HG02970 (cell line): ENCODE data around the gene HAND1.

ENCODE experiments used
- ATAC-seq: cut with Tn5 transposase; IDR thresholded peaks from one replicate; pipeline ENCODE4 v1.9.1; 2021; ENCODE audit warnings: mild to moderate bottlenecking, moderate library complexity, moderate number of reproducible peaks; ENCODE audit not compliant: unreplicated experiment, low FRiP score

The HAND1 gene

DNA sequence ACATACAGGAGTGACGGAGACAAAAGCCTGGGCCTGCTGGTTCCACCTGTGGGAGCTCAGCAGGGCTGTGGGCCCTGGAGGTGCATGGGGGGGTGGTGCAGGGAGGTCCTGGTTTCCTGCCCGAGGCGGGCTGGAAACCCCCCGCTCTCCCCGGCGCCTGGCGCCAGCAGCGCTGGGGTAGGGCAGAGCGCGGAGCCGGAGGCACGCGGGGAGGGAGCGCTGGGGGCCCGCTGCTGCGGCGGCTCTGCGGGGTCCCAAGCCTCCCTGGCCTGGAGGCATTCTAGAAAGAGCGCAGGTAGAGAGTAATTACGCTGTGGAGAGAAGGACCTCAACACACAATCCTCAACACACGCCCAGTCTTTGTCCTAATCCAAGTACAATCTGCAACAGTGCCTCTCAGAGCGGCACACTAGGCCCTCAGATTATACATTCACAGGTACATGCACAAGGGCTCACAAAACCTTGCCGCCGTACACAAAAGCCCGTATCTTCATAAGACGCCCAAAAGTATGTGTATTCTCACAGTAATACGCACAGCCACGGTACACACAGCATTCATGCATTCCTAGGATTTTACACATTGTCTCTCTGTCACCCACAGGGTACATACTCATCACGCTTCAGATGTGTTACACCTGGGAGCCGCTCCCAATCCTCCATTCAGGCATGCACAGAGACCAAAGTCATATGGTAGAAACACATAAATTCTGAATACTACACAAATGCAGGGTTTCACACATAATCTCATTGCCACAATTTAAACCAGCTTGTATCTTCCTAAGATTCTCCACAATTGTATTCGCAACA is 2.1 kb upstream of the HAND1 start:
- no peak for ATAC-seq

DNA sequence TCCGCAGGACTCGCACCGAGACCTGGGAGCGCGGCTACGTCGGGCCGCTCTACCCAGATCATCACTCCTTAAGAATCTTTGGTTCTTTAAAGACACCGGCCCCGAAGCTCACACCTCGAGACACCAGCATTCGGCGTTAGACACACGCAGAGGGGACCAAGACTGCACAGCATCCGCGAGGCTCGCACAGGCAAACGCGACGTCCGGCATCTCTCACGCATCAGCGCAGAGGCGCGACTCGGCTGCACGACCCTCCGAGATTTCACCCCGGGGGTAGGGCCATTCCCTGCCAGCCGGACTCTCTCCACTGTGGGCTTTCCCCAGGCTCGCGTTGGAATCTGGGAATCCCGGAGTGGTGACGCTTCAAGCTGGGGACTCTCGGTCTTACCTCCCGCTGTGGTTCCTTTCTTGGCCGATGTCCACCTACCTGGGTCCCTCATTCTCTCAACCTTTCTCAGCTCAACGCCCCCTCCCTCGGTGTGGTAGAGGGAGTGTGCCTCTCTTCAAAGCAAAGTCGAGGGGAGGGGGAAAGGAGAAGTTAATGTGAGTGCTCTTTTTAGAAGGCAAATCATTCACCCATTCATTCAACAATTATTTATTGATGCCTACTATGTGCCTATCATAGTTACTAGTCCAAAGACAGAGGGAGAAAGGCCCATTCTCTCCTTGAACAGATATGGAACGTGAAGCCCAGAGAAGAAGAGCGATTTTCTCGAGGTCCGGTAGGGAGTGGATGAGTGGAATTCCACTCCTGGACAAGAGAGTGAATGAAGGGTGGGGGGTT is 1.3 kb upstream of the HAND1 start:
- ATAC-seq, result no peak

DNA sequence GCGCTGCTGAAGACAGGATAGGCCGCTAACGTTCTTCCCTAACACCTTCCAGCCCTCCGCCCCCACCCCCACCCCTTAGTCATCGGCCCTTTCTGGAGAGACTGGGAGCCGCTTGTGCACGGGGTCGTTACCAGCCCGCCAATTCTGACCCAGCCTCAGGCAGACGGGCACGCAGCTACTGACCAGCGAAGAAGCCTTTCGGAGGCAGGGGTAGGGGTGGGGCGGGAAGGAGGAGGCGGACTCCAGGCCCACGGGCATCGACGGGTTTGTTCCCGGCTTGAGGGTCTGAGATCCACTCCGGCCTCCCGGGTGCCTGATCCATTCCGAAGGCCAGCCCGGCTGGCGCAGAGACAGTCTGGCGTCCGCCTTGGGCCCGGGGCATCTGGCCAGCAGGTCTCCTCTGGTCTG is 729 bp upstream of the HAND1 start:
- ATAC-seq, result no peak

DNA sequence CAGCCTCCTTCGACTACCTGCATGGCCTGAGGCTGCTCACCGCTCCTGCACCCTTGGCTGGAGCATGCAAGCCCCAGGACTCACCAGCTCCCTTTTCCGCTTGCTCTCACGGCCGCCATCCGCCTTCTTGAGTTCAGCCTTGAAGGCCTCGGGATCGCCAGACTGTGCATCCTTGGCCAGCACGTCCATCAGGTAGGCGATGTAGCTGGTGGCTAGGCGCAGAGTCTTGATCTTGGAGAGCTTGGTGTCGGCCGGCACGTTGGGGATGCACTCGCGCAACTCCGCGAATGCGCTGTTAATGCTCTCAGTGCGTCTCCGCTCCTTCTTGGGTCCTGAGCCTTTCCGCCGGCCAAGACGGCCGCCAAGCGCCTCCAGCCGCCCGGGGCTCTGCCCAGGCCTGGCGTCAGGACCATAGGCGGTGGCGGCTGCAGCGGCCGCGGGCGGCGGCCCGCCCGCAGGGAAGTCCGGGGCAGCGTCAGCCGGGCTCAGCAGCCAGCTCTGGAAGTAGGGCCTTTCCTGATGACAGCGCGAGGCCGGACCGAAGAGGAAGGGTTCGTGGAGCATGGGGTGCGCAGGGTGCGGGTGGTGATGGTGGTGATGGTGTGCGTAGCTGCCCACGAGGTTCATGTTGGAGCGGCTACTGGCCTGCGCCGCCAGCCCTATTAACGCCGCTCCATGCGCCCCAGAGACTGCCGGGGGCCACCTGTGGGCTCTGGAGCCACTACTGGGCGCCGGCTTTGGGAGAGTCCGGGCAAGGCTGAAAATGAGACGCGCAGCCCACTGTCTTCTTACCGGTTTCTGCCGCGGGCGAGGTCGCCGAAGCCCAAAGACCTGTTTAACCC is 424 bp downstream of the HAND1 start:
- ATAC-seq, result no peak

DNA sequence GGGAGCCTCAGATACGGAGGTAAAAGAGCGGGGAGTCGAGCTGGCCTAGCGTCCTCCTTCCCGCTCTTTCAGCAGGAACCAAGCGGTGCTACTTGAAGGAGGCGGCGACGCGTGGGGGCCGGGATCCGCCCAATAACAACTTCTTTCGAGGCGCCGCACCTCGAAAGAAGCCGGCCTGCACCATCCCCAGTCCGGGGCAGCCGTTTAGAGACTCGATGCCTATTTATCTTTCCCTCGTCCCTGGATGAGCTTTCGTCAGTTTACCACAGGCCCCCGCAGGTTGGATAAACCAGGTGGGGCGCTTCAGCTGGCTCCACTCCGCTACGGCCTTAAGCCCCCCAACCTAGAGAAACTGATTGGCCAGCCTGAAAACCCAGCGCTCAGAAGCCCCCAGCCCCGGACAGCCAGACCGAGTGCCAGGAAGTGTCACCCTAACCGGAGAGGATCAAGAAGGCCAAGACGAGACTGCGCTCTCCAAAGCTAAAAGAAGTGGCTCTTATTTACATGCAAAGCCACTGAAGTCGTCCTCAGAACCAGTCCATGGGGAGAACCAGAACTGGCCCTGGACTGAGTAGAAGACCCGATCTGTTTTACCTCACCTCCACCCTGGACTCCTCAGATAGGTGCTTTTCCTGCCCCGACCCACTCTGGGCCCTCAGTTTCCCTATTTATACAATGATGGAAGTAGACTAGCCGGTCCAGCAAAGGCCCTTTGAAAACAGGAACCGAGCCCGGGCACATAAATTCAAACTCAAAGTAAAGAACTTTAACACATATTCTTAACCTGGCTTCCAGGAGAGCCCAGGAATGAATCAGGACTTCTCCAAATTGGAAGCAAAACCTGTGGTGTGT is 1.4 kb downstream of the HAND1 start:
- ATAC-seq, result no peak

DNA sequence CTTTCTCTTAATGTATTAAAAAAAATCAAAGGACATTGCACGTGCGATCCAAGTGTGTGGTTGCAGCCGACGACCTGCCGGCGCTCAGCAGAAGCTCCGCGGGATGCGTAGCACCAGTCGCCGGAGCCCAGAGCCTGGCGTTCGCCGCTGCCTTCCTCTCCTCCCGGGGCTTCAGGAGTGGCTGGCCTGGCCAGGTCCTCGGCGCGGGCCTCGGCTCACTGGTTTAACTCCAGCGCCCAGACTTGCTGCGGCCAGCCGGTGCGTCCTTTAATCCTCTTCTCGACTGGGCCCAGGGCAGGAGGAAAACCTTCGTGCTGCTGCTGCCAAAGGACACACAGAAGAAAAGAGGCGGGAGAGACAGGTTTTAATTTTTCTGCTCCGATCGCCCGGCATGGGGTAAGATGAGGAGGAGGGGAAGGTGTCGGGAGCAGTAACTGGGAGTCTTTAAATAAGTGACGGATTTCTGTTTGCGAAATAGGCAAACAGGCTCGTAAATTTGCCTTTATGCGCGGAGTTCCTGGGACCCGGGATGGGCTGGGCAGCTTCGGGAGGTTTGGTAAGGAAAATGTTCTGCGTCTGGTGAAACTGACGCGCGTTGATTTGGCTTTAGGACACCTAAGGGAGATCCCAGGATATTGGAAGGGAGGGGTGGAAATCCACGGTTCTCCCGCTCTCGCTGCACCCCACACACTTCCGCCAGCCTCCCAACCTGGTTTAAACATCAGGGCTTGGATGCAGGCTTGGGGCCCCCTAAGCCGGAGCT is 2.3 kb downstream of the HAND1 start:
- ATAC-seq, result no peak

DNA sequence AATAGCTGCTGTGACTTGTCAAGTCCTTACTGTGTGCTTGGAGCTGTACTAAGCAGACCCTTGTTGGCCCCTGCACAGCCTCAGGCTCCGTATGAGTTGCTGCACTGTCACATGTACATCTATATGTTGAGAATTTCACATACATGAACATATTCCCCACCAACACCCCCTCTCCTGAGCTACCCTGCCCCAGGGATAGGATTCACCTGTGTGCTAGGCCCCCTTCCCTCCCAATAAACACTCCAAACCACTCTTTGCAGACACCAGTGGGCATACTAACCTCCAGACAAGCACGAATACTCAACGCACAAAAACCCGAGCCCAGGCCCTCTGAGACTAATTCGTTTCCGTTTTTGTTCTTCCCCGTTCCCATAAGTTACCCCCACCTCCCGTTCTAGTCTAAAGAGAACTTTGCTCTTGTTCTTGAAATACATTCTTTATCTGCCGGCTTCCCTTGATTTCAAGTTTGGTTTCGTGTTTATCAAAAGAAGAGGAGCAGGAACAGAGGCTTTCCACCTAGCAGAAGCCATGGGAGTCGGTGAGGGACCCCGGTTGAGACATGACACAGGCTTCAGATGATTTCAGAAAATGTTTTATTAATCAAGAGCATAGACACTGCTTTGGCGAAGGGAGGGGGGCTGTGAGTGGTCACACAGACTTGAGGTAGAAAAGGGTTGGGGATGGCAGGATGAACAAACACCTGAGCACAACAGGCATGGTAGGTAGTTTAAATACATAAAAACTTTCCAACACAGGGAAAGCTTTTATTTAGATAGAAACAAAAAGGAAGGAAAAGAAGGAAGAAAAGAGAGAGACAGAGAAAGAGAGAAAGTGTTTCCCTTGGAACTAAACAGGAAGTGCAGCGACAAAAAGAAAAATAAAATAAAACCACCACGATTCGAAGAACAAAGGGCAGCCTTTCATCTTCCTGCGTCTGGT is 3.4 kb downstream of the HAND1 start:
- ATAC-seq, result no peak

DNA sequence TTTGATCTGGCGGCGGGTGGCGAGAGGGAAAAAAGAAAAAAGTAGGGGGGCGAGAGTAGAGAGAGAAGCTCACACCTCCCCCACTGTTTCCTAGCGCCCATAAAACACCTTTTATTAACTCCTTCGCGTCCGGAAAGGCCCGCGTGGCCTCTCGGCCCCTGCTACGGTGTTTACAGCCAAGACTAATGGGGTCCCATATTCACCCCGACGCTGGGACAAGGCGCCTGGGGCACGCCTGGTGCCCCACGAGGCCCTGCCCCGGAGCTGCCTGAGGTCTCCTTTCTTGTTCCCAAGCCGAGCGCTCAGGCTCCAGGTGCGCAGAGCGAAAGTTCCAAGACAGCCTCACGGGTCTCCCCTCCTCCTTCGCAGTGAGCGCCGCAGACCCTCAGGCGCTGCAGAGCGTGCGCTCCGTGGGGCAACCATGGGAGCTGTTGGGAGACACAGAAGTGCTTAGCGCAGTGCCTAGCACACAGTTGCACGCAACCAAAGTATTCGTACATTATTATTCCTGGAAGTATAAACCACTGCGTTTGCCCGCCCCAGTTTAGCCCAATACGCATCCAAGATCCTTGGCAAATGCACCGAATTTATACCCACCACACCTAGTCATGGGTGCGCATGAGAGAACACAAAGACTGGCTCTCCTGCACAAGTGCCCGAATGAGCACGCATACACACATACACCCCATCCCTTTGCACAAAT is 4.3 kb downstream of the HAND1 start:
- no peak for ATAC-seq

DNA sequence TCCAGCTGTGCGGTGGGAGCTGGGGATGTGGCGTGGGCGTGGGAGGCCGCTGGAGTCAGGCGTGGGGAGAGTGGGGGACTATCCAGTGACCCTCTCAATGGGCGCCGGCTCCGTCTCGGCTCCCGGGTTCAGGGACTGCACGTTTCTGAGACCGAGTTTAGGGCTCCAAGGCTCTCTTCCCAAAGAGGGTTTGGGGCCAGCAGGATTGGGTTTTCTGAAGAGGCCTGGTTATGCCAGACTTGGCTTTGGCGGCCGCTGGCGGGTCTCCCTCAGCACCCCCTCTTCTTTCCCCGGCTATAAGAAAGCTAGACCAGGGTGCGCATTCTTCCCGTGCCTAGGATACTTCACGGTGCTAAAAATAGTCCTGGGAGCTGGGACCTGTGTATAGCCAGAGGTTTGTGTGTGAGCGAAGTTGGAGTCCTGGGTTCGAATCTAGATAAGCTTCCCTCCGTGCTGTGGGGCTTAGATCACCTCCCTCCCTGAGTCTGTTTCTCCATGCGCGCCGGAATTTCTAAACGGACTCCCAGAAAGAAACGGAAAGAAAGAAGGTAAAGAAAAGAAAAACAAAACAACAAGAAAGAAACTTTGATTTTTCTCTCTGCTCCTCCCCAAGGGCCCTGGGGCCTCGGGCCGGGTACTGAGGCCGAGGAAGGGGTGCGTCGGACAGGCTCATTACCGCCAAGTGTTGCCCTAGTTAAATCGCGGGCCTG is 5.0 kb downstream of the HAND1 start:
- no peak for ATAC-seq

DNA sequence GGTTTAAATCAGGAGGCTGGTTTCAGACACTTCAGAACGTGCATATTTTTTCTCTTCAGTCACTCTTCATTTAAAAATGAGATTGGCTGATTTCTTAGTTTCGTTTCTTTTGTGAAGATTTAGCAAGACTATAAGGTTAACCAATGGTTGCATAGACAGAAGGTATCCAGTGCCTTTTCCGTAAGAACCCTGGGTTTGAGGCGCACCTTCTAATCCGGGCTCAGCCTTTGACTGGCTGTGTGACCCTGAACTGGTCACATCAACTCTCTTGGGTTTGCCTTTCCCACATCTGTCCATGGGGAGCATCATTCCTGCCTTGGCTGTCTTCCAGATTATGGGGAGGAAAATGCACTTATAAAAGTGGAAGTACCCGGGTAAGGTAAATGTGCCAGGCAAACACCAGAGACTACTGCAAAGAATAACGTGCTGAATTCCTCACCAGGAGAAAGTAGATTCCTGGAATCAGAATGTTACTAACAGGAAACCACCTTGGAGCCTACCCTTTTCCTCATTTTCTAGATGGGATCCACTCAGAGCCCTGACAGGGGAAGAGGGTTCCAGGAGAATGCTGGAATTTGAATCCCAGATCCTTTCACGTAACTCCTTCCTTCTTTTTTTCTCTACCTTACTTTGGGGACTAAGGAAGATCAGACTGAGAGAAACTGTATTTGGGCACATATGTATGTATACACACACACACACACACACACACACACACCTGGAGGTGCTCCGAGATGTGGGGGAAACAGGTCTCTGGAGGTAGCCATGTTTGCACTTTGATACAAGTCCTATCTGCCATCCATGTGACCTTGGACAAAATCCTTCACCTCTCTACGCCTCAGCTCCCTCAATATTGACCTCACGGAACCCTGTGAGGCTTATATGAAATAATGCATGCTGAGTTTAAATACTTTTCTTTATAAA is 6.8 kb downstream of the HAND1 start:
- no peak for ATAC-seq

DNA sequence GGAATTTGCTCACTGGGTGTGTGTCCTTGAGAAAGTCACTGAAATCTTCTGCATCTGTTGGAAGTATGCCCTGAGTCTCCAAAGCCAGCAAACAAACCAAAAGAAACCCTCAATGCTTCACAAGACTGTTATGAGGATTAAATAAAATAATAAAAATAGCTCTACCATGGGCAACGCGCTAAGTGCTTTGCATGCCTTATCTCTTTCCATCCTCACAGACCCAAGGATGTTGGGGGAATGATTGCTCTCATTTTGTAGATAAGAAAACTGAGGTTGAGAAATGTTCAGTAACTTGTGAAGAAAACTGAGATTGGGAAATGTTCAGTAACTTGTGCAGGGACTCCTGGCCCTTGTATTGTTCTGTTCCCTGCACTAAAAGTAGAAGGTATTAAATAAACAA is 7.9 kb downstream of the HAND1 start:
- no peak for ATAC-seq

DNA sequence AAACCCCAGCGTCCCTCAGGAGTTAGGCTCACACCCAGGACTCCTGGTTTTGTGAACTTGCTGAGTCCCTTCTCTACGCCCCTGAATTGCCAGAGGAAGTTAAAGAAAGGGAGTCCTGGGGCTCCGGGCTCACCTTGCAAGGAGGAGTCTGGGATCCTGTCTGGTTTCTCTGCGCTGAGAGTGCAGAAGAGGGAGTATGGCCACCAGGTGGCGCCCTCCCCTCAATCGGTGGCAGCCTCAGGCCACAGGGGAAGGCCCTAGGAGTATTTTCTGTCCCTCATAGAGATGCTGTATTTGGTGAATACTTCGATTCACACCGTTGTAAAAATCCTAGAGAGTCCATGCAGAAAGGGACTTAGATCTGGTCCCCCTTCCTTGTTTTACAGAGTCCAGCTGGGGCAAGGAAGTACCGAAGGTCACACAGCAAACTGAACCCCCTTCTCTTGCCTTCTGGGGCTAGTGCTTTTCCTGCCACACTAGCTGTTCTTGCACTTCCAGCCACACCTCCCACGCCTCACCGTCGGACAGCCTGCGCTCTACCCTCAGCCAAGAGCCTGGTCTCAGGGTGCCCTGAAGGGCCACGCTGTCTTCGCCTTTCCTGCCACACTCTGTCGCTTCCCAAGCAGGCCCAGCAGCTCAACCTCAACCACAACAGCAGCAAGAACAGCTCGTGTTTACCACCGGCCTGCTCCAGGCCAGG is 10.2 kb downstream of the HAND1 start:
- ATAC-seq, result no peak

DNA sequence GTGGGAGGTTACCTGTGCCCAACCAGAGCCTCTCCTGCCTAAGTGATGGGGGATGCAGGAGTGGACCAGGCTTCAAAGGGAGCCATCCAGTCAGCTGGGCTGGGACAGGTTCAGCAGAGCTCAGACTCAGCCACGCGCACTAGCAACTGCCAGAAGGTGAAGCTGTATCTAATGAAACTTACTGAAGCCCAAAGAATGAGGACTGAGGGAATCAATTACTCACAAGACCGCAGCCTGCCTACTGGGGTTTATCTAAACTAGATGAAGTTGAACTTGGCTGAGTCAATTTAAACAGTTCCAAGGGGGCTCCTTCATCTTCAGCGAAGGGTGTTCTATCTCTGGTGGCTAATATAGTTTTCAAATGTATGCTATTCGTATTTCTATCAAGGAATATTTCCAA is 11.4 kb downstream of the HAND1 start:
- no peak for ATAC-seq

DNA sequence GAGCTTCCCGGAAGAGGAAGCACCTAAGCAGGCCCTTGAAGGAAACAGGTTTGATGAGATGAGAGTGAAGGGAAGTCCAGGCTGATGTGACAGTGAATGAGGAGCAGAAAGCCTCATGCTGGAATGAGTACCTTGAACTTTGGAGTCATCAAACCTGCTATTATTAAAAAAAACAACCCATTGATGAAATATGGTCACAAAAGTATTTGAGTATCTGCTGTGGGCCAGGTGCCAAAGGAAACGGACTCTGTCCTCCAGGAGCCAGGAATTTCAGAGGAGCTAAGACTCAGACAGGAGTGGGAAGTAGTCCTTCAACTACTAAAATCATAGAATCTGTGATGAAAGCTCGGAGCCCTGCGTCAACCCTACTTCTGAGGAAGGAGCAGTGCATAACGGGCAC is 11.9 kb downstream of the HAND1 start:
- no peak for ATAC-seq

DNA sequence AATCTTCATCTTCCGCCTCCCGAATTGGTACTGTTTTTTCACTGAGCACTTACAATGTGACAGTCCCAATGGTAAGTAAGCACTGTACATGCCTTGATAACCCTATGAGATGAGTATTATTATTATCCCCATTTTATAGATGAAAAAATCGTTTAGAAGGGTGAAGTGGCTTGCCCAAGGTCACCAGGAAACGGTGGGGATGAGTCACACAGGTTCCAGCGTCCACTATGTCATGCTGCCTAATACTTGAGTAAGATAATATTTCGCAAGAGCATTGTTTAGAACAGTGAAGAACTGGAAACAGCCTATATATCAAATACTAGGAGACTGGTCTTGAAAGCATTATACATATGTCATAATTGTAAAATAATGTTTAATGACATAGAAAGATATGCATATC is 12.9 kb downstream of the HAND1 start:
- no peak for ATAC-seq

DNA sequence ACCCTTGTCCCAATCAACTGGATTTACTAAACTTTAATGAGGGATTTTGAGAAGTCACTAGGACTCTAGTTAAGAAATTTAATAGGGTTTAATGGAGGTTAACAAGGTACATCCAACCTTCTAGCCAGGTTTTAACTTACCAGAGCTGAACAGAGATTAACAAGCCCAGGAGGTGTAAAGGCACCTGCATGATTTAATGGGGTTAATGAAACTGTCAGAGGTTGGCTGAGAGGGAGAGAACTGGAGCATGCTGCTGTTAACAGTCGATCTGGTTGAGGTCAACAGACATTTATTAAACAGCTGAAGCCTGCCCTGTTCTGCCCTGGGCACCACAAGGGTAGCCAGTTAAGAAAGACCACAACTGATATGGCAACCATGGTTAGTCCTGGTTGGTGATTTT is 13.6 kb downstream of the HAND1 start:
- ATAC-seq, result no peak
